ENCODE data around the gene H19.

- TF ChIP-seq CTCF (conservative IDR thresholded peaks at IDR 0.05 in 1 of 2, IDR thresholded peaks at IDR 0.05 in 1 of 2; ENCODE audit: extremely low read depth in 1 of 2, insufficient read depth in 1 of 2, low read depth in 1 of 2, low read length in 2 of 2), result no peak
- TF ChIP-seq EZH2 (IDR thresholded peaks at IDR 0.05; ENCODE audit: borderline replicate concordance, low read length), result no peak
Measured at GRCh38 chr11:2041153-2041552, 43.5 kb upstream of the H19 start.

All from mammary epithelial cell (primary cell).